Activated CD8-positive, alpha-beta memory T cell treated with anti-CD3 and anti-CD28 coated beads for 24 hours (primary cell): Measurements from ENCODE around the gene NPR3.

Experiments
- DNase-seq: peaks from one replicate; pipeline ENCODE4 v3.0.0-alpha.2; 2020

Gene NPR3

GRCh38 chr5:32814620-32815019, 103.5 kb downstream of the NPR3 start:
- DNase-seq, result no peak

DNA sequence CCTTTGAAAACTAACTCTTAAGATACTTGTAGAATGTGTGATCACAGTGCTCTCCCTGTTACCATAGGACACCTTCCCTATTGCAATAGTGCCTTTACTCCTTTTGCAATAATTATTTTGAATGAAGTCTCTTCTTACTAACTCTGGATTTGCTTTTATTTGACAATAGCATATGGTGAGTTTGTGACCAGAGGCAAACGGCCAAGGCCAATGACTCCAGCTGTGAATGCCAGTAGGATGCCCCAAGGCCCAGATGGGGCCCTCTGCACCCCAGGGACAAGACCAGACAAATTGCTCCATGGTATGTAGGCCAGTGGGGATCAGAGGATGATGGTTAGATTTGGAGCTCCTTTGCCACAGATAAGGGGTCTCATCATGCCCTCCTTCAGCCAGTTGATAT, 116.9 kb downstream of the NPR3 start:
- no peak for DNase-seq

- DNase-seq, result no peak
Observed at GRCh38 chr5:32828492-32828891, 117.4 kb downstream of the NPR3 start.

DNA sequence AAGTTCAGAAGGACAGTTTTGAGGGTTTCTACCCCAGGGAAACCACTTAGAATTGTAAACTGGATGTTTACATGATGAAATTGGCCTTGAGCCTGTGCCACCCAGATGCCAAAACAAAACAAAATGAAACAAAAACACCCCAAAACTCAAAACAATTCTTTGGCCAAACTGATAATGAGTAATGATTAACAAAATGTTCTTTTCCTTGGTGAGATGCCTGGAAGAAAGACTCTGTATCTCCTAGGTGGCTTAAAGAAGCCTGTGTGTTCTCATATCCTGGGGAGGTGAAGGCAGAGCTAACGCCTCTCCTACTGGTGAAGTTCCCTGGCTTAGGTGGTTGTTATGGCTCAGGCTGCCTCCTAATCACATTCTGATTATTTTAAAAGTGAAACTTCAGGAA, 120.5 kb downstream of the NPR3 start:
- DNase-seq, result no peak

- no peak for DNase-seq
Observed at GRCh38 chr5:32833127-32833526, 122.0 kb downstream of the NPR3 start.

- no peak for DNase-seq
Observed at GRCh38 chr5:32833663-32834062, 122.5 kb downstream of the NPR3 start.

- DNase-seq, result no peak
Observed at GRCh38 chr5:32834251-32834650, 123.1 kb downstream of the NPR3 start.

DNA sequence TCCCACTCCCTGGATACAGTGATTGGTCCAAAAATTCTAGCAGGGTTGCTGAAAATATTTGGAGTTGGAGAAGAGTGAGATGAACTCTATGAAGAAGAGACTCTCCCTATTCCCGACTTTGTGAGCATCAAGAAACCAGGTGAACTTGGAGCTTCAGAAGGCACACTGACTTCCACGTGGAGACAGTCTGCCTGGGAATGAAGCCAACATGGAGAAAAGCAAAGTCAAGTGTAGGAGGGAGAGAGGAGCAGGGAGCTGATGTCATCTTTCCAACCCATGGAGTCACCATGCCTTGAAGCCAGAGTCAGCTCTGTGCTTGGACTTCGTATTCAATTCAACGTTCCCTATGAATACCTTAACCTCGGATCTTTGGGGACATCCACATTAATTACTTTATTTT, 125.1 kb downstream of the NPR3 start:
- DNase-seq, result no peak

DNA sequence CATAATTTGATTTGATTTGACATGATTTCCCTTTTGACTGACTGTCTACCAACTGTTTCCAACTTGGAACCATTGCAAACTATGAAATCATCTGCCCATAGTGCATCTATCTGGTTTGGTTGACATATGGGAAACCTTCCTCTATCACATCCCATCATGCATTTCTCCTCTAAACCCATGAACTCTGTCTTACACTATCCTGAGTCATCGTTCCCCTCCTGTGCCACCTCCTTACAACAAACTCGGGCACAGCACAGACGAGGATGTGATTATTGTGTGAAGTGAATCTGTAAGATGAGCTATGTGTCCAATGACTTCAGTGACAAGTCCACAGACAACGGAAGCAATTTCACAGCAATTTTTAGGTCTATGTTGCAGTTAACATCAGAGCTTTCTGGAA, 126.1 kb downstream of the NPR3 start:
- DNase-seq, result no peak

- DNase-seq, result no peak
Observed at GRCh38 chr5:32839106-32839505, 128.0 kb downstream of the NPR3 start.

GRCh38 chr5:32840606-32841005, 129.5 kb downstream of the NPR3 start:
- DNase-seq, result no peak
